GM12878 (cell line): Measurements from ENCODE around the gene SELENOO. TPM values are rescaled to one million over a fixed set of nuclear protein-coding genes. Genes with fewer than 3 reads are reported as not detected.
A peak's percentile ranks its signal among the peaks of the same experiment; 100 is the strongest.

Experiments used
- ATAC-seq: fragments of 200-7000 bp; cut with Tn5 transposase; 3 replicates; pipeline ENCODE4 v1.9.1; 2020; ENCODE audit warnings: mild to moderate bottlenecking, moderate library complexity
- BruUV-seq: library from RNA; stranded (reverse); fragments of 400-500 nt; replicated peaks from 2 replicates; lab custom pipeline; 2021; lab: Mats Ljungman, UMichigan
- CTCF ChIA-PET: fragments of 300-600 bp; sonication (Branson Sonifier 250); formaldehyde crosslinking; extraction: SDS; loops from one replicate; lab custom pipeline; 2021; ENCODE audit warnings: inconsistent platforms; lab: Yijun Ruan, JAX
- POLR2A ChIA-PET: fragments of 350-600 bp; formaldehyde crosslinking; extraction: SDS; loops from one replicate; lab custom pipeline; 2021; ENCODE audit warnings: inconsistent platforms; lab: Charles Lee
- RAD21 ChIA-PET: fragments of 300-600 bp; sonication (Branson Sonifier 250); formaldehyde crosslinking; loops from one replicate; lab custom pipeline; 2023; ENCODE audit warnings: antibody characterized with exemption; ENCODE audit not compliant: unreplicated experiment; lab: Charles Lee
- SMC1A ChIA-PET: fragments of 300-600 bp; sonication (Branson Sonifier 250); formaldehyde crosslinking; loops from one replicate; lab custom pipeline; 2023; ENCODE audit not compliant: unreplicated experiment, uncharacterized antibody; lab: Charles Lee
- DNase-seq: peaks from one replicate; pipeline ENCODE4 v3.0.0-alpha.2; 2011; ENCODE audit warnings: low read depth, low spot score
- FAIRE-seq: peaks from 3 replicates; lab custom pipeline; 2011; peaks lifted over from hg19 to GRCh38; lab: Jason Lieb, UNC
- H2AFZ ChIP-seq: 2 replicates; pipeline ENCODE4 v1.6.0; 2011; ENCODE audit warnings: low read depth, low read length, control low read depth; ENCODE audit not compliant: control insufficient read depth
- H3K27ac ChIP-seq: 2 replicates; pipeline ENCODE4 v1.5.1; 2011; ENCODE audit warnings: control low read depth; ENCODE audit not compliant: control insufficient read depth, insufficient read depth
- H3K27me3 ChIP-seq, 2 experiments: replicated peaks in 1 of 2; 2 replicates each; pipeline versions ENCODE4 v1.6.0 to v1.6.1; 2011; ENCODE audit warnings: low read length in 1 of 2; ENCODE audit not compliant: control insufficient read depth in 2 of 2, insufficient read depth in 2 of 2
- H3K36me3 ChIP-seq, 2 experiments: 2 replicates each; pipeline ENCODE4 v1.5.1; 2011; ENCODE audit warnings: low read length in 1 of 2; ENCODE audit not compliant: control insufficient read depth in 2 of 2, insufficient read depth in 2 of 2
- H3K4me1 ChIP-seq: 2 replicates; pipeline ENCODE4 v1.6.1; 2011; ENCODE audit warnings: mild to moderate bottlenecking, low read length, moderate library complexity, mixed read lengths; ENCODE audit not compliant: control insufficient read depth, insufficient read depth
- H3K4me2 ChIP-seq: 2 replicates; pipeline ENCODE4 v1.6.0; 2011; ENCODE audit warnings: control low read depth; ENCODE audit not compliant: control insufficient read depth, insufficient read depth
- H3K4me3 ChIP-seq: fragments of 200-600 bp; sonication (generic); 2 replicates; pipeline ENCODE4 v1.5.1; 2016
- H3K79me2 ChIP-seq: 2 replicates; pipeline ENCODE4 v1.6.0; 2011; ENCODE audit warnings: low read length; ENCODE audit not compliant: control insufficient read depth, insufficient read depth
- H3K9ac ChIP-seq: 2 replicates; pipeline ENCODE4 v1.8.0; 2011; ENCODE audit warnings: low read length, control low read depth, mixed read lengths; ENCODE audit not compliant: control insufficient read depth, insufficient read depth
- H3K9me3 ChIP-seq: replicated peaks from 3 replicates; pipeline ENCODE4 v1.5.1; 2011; ENCODE audit warnings: mild to moderate bottlenecking, low read length; ENCODE audit not compliant: control insufficient read depth, insufficient read depth
- H4K20me1 ChIP-seq: 2 replicates; pipeline ENCODE4 v1.6.0; 2011; ENCODE audit not compliant: control insufficient read depth, insufficient read depth
- CTCF ChIP-seq, 3 experiments: IDR thresholded peaks in 2 of 3; conservative IDR thresholded peaks in 1 of 3; 2 replicates each; pipeline ENCODE4 v1.5.1; 2011; ENCODE audit warnings: low read depth in 3 of 3, low read length in 3 of 3, mild to moderate bottlenecking in 3 of 3, control low read depth in 2 of 3, moderate library complexity in 2 of 3, inconsistent platforms in 1 of 3, mixed read lengths in 1 of 3; ENCODE audit not compliant: control insufficient read depth in 2 of 3, insufficient read depth in 1 of 3; ENCODE audit errors: extremely low read depth in 1 of 3
- SMARCA5 ChIP-seq: fragments of 450-650 bp; IDR thresholded peaks from 2 replicates; pipeline ENCODE4 v1.6.1; 2017; ENCODE audit warnings: mild to moderate bottlenecking
- WGBS: methylation state at CpG from one replicate; pipeline ENCODE4 v1.1.6; 2016; ENCODE audit warnings: low lambda C conversion rate; ENCODE audit not compliant: insufficient replicate concordance, insufficient coverage; ENCODE audit errors: missing lambda C conversion rate; 5-methylcytosine and 5-hydroxymethylcytosine counted together
- in situ Hi-C: fragments of 300-500 bp; cut with MboI; formaldehyde crosslinking; loops from 9 replicates; pipeline ENCODE4 v1.14.3; 2018; ENCODE audit warnings: mixed read lengths
- intact Hi-C: fragments of 100-400 bp; cut with micrococcal nuclease; formaldehyde crosslinking; loops from one replicate; pipeline ENCODE4 v1.14.2; 2022; ENCODE audit not compliant: unreplicated experiment
- polyA plus RNA-seq, 11 experiments: library from polyadenylated mRNA; depleted of rRNA in 4 of 11; unstranded in 6 of 11; stranded (reverse) in 5 of 11; fragments of >200 nt; fragmentation: Nextera tagmentation in 4 of 11; fragmentation: Illumina TruSeq in 1 of 11; extraction: Ambion mirVana in 4 of 11; extraction: Trizol in 1 of 11; gene quantifications; 1 replicate in 1 of 11; 2 replicates in 10 of 11; pipeline versions ENCODE4 v1.2.1 to v1.2.3, GENCODE V29; 2011 to 2016; ENCODE audit warnings: inconsistent platforms in 2 of 11, missing spikeins in 2 of 11, low read depth in 1 of 11
- total RNA-seq, 4 experiments: library from RNA; depleted of rRNA in 3 of 4; stranded (reverse); fragments of >200 nt in 3 of 4; fragmentation: Illumina TruSeq in 1 of 4; extraction: Trizol in 1 of 4; gene quantifications; 2 replicates each; pipeline versions ENCODE4 v1.2.1 to v1.2.3, GENCODE V29; 2013 to 2021
- TF ChIP-seq, protein P1 (sequence below): IDR thresholded peaks from 2 replicates; pipeline ENCODE4 v1.6.1; 2012; ENCODE audit warnings: mild to moderate bottlenecking, low read depth, low read length
- TF ChIP-seq, protein P2 (sequence below): fragments of 450-650 bp; IDR thresholded peaks from 2 replicates; pipeline ENCODE4 v1.6.1; 2017; ENCODE audit warnings: mild to moderate bottlenecking, low read depth, inconsistent platforms; ENCODE audit not compliant: poor library complexity, severe bottlenecking
- TF ChIP-seq, protein P3 (sequence below): IDR thresholded peaks from 2 replicates; pipeline ENCODE4 v1.6.1; 2011; ENCODE audit warnings: low read depth, low read length, improper control_type of control experiment, borderline replicate concordance

SELENOO gene
- total and polyA plus RNA-seq, 10 of the 15 experiments (the other 5 are each of a cell fraction or from before 2014, with no cell fraction given), result 0.42 to 23.3 (median 3.3) TPM

DNA sequence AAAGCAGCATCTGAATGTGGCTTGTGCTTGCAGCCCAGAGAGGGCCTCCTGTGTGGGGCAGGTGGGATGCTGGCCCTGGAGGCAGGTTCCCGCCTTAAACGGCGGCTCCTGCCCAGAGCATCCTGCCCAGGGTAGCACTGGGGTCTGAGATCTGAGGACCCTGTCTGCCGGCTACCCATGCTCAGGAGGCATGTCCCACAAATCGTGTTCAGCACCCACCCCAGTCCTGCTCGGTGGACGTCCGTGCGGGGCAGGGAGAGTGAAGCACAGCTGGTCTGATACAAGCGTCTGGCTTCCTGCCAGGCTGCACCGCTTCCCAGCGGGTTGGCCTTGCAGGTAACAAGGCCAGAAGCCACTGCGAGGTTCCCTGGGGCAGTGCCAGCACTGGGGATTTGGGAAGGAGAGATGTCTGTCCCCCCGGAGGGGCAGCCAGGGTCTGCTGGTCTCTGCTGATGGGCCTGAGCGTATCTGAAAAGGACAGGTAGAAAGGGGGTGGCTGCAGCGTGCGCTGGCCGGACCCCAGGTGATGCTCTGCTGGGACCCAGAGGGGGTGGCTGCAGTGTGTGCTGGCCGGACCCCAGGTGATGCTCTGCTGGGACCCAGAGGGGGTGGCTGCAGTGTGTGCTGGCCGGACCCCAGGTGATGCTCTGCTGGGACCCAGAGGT, 11.5 kb upstream of the SELENOO start (continued):
- TF ChIP-seq, protein P1, sequence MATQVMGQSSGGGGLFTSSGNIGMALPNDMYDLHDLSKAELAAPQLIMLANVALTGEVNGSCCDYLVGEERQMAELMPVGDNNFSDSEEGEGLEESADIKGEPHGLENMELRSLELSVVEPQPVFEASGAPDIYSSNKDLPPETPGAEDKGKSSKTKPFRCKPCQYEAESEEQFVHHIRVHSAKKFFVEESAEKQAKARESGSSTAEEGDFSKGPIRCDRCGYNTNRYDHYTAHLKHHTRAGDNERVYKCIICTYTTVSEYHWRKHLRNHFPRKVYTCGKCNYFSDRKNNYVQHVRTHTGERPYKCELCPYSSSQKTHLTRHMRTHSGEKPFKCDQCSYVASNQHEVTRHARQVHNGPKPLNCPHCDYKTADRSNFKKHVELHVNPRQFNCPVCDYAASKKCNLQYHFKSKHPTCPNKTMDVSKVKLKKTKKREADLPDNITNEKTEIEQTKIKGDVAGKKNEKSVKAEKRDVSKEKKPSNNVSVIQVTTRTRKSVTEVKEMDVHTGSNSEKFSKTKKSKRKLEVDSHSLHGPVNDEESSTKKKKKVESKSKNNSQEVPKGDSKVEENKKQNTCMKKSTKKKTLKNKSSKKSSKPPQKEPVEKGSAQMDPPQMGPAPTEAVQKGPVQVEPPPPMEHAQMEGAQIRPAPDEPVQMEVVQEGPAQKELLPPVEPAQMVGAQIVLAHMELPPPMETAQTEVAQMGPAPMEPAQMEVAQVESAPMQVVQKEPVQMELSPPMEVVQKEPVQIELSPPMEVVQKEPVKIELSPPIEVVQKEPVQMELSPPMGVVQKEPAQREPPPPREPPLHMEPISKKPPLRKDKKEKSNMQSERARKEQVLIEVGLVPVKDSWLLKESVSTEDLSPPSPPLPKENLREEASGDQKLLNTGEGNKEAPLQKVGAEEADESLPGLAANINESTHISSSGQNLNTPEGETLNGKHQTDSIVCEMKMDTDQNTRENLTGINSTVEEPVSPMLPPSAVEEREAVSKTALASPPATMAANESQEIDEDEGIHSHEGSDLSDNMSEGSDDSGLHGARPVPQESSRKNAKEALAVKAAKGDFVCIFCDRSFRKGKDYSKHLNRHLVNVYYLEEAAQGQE, result no peak

DNA sequence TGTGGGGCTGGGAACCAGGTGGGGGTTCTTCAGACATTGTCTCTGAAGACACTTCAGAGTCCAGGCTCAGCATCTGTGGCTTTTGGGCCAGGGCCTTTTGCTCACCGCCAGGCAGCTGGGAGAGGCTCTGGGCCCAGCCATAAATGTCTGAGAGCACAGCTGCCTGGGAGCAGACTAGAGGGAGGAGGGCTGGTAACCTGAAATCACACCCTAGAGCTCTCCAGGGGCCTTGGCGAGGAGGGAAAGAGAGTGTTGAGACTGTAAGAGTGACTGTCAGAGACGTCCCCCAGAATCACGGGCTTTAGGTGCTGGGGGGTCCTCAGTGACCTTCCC, 11.0 kb upstream of the SELENOO start:
- Histone ChIP-seq H3K4me1 (peaks cover 68% of the 10 kb centered on the region), H3K4me2 (peak overlapping the region; percentile 90), H2AFZ (no peak overlapping the region), H3K4me3 (peak overlapping the region; percentile 64), H3K27ac (peak overlapping the region; percentile 98), H3K79me2 (peaks cover 76% of the 10 kb centered on the region), H3K36me3 (peaks cover 0 to 20% of the 10 kb centered on the region in 2 experiments; a peak in 3 of 4 replicates), H4K20me1 (no peaks in the 10 kb centered on the region), H3K9ac (peak overlapping the region; percentile 89), H3K27me3 (no peaks in the 10 kb centered on the region), H3K9me3 (no peaks in the 10 kb centered on the region)
- RAD21 ChIA-PET, result interaction anchor here (0.6 to 2.0 kb wide), 4 partner anchors 12 to 308 kb away, joined by 3 to 5 read pairs (median 4); no protein-coding TSS in a partner anchor
- SMC1A ChIA-PET, result no interaction called here
- POLR2A ChIA-PET, result interaction anchor here (1.1 kb wide), 1 partner anchor 258 kb away, joined by 4 read pairs; no protein-coding TSS in a partner anchor
- in situ Hi-C loops (no loop called here), intact Hi-C loops (loop anchor here (5.0 to 10.0 kb wide), 2 partner anchors 228 to 255 kb away; partner anchors contain the start of gene PIM3)
- TF ChIP-seq SMARCA5 (peak; percentile 46; the same call in 1 of the 2 replicates), CTCF (IDR thresholded peaks at IDR 0.05 in 2 of 3, conservative IDR thresholded peaks at IDR 0.05 in 1 of 3; ENCODE audit: control insufficient read depth in 2 of 3, extremely low read depth in 1 of 3, insufficient read depth in 1 of 3, low read depth in 3 of 3, low read length in 3 of 3) (no peak)
- TF ChIP-seq, protein P2, sequence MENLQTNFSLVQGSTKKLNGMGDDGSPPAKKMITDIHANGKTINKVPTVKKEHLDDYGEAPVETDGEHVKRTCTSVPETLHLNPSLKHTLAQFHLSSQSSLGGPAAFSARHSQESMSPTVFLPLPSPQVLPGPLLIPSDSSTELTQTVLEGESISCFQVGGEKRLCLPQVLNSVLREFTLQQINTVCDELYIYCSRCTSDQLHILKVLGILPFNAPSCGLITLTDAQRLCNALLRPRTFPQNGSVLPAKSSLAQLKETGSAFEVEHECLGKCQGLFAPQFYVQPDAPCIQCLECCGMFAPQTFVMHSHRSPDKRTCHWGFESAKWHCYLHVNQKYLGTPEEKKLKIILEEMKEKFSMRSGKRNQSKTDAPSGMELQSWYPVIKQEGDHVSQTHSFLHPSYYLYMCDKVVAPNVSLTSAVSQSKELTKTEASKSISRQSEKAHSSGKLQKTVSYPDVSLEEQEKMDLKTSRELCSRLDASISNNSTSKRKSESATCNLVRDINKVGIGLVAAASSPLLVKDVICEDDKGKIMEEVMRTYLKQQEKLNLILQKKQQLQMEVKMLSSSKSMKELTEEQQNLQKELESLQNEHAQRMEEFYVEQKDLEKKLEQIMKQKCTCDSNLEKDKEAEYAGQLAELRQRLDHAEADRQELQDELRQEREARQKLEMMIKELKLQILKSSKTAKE, result no peak
- TF ChIP-seq, protein P3, sequence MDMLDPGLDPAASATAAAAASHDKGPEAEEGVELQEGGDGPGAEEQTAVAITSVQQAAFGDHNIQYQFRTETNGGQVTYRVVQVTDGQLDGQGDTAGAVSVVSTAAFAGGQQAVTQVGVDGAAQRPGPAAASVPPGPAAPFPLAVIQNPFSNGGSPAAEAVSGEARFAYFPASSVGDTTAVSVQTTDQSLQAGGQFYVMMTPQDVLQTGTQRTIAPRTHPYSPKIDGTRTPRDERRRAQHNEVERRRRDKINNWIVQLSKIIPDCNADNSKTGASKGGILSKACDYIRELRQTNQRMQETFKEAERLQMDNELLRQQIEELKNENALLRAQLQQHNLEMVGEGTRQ, result no peak
- BruUV-seq, result no TSS peak
- 0% methylated on average over 4 of the region's 4 CpGs for WGBS
- CTCF ChIA-PET, result no interaction called here
- ATAC-seq (peak; percentile 5), FAIRE-seq (no peak), DNase-seq (no peak)
